ENCODE data around the gene POTEF. TPM values are rescaled to one million over a fixed set of nuclear protein-coding genes. Genes with fewer than 3 reads are reported as not detected.
"Not testable (repeated sequence)": the region's sequence is repeated elsewhere in the genome, so short reads cannot be mapped to it uniquely, and the experiment has no call there.

Gene POTEF
- total RNA-seq, 1 donor from 2014 or later: not detected

DNA sequence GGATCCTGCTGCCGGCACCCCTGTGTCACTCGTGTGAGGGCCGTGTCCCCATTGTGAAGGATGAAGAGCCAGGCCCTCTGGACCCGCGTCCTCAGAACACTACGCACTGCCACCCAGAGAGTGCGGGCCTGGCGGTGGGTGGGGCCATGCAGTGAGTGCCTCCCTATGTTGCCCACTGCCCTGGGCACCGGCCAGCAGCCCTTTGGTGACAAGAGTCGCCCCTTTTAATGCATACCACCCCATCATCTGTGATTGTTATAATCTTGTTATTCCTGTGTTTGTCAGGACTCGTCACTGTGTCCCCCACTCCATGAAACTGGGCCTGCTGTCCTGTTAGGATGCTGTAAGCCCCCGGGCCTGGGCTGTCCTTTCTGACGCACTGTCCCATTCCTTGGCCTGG, 9.3 kb upstream of the POTEF start:
- H3K36me3 ChIP-seq; H3K4me3 ChIP-seq; H3K4me1 ChIP-seq; H3K27me3 ChIP-seq; intact Hi-C loops (cut with DNase I); H3K9me3 ChIP-seq; H3K27ac ChIP-seq; DNase-seq (ENCODE audit: extremely low spot score in 2 of 2): not testable (repeated sequence)

DNA sequence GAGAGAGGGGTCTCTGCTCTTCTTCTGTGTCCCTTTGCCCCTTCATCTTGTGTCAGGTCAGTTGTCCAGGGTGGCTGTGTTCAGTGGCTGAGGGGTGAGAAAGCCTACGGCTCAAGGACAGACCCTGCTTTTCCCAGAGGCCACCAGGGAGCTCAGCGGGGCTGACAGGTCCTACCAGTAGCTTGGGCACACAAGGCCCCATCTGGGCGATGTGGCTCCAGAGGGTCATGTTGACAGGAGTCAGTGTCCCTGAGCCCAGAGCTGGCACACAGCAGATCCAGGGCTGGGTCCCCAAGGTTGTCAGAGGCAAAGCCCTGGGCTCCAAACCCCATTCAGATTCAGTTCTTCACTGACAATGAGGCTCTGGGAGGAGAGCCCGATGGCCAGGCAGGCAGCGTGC, 8.1 kb upstream of the POTEF start:
- H3K36me3 ChIP-seq; DNase-seq (ENCODE audit: extremely low spot score in 2 of 2); H3K27ac ChIP-seq; H3K27me3 ChIP-seq; H3K4me1 ChIP-seq; H3K4me3 ChIP-seq; intact Hi-C loops (cut with DNase I); H3K9me3 ChIP-seq: not testable (repeated sequence)

DNA sequence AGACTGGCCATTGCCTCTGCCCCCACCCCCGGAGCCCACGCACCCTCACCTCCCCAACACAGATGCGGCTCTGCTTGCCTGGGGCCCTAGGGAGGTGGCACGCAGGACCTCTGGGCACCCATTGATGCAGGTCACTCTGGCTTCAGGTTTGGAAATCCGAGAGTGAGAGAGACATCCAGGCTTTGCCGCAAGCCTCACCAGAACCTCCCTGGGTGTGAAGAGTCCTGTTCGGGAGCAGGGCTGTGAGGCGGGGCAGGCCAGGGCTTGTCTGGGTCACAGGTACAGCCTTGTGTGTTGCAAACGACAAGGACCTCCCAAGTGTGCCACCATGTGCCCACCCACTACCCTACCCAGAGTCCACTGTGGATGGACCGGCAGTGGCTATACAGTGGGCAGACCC, 7.5 kb upstream of the POTEF start:
- H3K27me3 ChIP-seq; H3K4me1 ChIP-seq; DNase-seq (ENCODE audit: extremely low spot score in 2 of 2); H3K9me3 ChIP-seq; H3K27ac ChIP-seq; H3K36me3 ChIP-seq; intact Hi-C loops (cut with DNase I); H3K4me3 ChIP-seq: not testable (repeated sequence)

DNA sequence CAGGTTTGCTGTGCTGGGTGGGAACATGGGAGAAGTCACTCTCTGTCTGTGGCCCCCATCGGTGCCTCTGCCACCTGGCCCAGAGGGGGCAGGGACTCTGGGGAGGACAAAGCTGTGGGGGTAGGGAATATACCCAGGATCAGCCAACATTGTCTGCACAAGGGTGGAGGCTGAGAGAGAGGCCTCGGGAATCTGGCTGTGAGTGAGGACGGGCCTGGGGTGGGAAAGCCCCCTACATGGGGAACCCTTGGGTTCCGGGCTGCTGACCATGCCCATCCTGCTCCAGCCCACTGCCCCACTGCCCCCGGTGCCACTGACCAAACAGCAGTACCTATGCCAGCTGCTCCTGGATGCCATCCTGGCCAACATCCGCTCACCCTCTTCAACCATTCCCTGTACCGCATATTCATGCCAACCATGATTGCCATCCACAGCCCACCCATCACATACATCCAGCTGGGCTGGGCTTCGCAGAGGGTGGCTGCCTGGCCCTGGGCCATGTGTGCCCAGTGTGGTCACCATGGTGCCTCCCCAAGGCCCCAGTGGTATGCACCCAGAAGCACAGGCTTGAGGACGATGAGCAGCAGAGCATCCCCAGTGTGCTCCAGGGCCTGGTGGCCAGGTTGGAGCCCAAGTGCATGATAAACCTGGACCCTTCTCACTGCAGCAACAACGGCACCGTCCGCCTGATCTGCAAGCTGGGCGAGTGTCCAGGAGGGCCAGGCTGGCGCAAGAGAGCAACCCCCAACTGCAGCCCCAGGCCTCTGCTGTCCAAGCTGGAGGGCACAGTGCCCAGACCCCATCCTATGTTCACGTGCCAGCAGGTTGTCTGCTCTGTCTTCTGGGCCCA, 6.9 kb upstream of the POTEF start:
- Histone ChIP-seq H3K4me1 (no peaks in the 10 kb centered on the region), H3K9me3 (no peaks in the 10 kb centered on the region), H3K27me3 (no peaks in the 10 kb centered on the region), H3K4me3 (no peak overlapping the region), H3K36me3 (no peaks in the 10 kb centered on the region), H3K27ac (no peak overlapping the region)
- intact Hi-C loops (cut with DNase I): no loop called here
- no peak for TF ChIP-seq POLR2A (IDR thresholded peaks at IDR 0.05)
- no peak for TF ChIP-seq POLR2AphosphoS5 (IDR thresholded peaks at IDR 0.05; ENCODE audit: insufficient read depth in 1 of 2, low read depth in 1 of 2)
- TF ChIP-seq, protein P1, sequence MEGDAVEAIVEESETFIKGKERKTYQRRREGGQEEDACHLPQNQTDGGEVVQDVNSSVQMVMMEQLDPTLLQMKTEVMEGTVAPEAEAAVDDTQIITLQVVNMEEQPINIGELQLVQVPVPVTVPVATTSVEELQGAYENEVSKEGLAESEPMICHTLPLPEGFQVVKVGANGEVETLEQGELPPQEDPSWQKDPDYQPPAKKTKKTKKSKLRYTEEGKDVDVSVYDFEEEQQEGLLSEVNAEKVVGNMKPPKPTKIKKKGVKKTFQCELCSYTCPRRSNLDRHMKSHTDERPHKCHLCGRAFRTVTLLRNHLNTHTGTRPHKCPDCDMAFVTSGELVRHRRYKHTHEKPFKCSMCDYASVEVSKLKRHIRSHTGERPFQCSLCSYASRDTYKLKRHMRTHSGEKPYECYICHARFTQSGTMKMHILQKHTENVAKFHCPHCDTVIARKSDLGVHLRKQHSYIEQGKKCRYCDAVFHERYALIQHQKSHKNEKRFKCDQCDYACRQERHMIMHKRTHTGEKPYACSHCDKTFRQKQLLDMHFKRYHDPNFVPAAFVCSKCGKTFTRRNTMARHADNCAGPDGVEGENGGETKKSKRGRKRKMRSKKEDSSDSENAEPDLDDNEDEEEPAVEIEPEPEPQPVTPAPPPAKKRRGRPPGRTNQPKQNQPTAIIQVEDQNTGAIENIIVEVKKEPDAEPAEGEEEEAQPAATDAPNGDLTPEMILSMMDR (IDR thresholded peaks at IDR 0.05): no peak
- DNase-seq (ENCODE audit: extremely low spot score in 2 of 2): peak; percentile 49 to 85

DNA sequence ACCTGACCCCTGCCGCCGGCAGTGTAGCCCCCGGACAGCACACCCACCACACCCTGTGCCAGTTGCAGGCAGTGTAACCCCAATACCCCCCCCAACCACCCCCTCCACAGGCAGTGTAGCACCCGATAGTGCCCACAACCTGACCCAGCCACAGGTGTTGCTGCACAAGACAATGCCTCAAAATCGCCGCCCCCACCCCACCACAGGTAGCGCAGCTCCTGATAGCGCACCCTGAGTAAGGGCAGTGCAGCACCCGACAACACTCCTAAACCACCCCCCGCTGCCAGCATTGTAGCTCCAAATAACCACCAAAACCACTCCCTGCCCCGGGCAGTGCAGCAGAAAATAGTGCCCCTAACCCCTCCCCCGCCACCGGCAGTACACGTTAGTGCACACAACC, 558 bp downstream of the POTEF start:
- DNase-seq (ENCODE audit: extremely low spot score in 2 of 2): peak in 1 of 2 donors; percentile 62
- H3K27me3 ChIP-seq; H3K4me1 ChIP-seq; H3K27ac ChIP-seq; H3K36me3 ChIP-seq; intact Hi-C loops (cut with DNase I); H3K9me3 ChIP-seq; H3K4me3 ChIP-seq: not testable (repeated sequence)

DNA sequence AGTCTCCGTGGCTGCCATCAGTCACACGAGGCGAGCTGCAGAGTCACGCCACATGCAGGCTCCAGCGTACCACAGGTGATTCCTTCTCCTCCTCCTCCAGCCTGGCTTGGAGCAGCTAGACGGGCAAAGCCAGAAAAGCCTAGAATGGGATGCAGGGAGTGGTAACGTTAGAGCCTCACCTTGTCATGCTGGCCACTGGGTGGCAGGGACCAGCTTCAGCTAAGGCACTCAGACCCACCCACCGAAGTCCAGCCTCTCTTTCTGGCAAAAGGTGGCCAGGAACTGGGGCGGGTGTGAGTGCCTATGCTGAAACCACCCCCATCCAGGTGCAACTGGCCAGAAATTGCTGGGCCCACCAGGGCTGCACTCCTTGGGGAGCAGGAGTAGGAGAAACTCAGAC, 1.3 kb downstream of the POTEF start:
- H3K4me3 ChIP-seq; intact Hi-C loops (cut with DNase I); DNase-seq (ENCODE audit: extremely low spot score in 2 of 2); H3K27ac ChIP-seq; H3K36me3 ChIP-seq; H3K27me3 ChIP-seq; H3K9me3 ChIP-seq; H3K4me1 ChIP-seq: not testable (repeated sequence)

DNA sequence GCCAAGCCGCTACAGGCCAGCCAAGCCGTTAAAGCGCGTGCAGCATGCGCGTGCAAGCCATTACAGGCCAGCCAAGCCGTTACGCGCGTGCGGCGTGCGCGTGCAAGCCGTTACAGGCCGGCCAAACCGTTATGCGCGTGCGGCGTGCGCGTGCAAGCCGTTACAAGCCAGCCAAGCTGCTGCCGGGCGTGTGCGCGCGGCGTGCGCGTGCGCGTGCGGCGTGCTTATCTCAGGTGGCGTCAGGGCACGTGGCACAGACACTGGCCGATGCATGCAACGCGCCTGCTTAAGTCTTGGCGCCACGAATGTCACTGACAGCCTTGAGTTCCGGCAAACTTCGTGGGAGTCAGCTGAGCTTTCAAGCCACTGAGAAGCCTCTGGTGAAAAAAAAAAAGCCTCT, 8.1 kb downstream of the POTEF start:
- H3K27me3 ChIP-seq; intact Hi-C loops (cut with DNase I); H3K4me1 ChIP-seq; H3K27ac ChIP-seq; H3K9me3 ChIP-seq; H3K36me3 ChIP-seq; H3K4me3 ChIP-seq; DNase-seq (ENCODE audit: extremely low spot score in 2 of 2): not testable (repeated sequence)

DNA sequence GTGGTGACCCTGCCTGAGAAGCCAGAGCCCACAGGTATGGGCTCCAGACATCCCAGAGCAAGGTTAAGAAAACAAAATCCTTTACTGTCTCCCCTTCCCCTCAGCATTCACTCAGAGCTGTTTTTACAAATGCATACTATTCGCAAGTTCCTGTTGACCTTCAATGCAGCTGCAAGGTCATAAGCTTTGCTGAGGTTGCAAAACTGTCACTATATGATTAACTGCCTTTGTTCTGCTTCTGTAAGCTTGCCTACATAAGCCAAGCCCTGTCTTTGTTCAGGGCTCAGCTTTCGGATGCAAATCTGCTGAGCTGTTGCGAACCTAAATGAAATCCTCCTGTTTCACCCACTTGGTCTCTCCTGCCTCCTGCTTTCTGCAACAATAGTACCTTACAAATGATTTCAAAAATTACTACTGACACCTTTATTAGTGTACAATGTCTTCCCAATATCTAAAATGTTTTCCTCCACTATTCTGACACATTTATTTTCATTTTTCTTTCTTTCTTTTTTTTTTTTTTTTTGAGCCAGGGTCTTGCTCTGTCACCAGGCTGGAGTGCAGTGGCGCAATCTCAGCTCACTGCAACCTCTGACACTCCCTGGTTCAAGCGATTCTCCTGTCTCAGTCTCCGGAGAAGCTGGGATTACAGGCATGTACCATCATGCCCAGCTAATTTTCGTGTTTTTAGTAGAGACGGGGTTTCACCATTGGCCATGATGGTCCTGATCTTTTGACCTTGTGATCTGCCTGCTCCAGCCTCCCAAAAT, 26.2 kb downstream of the POTEF start:
- H3K36me3 ChIP-seq; H3K4me1 ChIP-seq; H3K4me3 ChIP-seq; intact Hi-C loops (cut with DNase I); H3K9me3 ChIP-seq; DNase-seq (ENCODE audit: extremely low spot score in 2 of 2); H3K27me3 ChIP-seq; H3K27ac ChIP-seq: not testable (repeated sequence)

DNA sequence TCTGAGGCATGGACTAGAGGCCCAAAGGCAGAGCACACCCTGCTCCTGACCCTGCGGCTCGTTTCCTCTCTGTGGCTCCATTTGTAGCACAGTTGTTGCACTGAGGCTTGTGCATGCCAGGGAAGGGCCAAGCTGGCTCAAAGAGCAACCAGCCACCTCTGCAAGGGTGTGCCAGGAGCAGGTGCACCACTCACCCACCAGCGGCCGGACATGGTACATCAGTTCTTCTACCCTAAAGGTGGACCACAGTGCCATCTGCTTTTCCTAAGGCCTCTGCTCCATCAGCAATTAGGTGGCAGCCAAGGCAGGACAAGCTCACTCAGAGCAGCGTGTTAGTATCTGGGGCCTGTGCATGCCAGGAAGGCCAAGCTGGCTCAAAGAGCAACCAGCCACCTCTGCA, 66.4 kb downstream of the POTEF start:
- H3K4me1 ChIP-seq; H3K27me3 ChIP-seq; intact Hi-C loops (cut with DNase I); DNase-seq (ENCODE audit: extremely low spot score in 2 of 2); H3K27ac ChIP-seq; H3K4me3 ChIP-seq; H3K36me3 ChIP-seq; H3K9me3 ChIP-seq: not testable (repeated sequence)

DNA sequence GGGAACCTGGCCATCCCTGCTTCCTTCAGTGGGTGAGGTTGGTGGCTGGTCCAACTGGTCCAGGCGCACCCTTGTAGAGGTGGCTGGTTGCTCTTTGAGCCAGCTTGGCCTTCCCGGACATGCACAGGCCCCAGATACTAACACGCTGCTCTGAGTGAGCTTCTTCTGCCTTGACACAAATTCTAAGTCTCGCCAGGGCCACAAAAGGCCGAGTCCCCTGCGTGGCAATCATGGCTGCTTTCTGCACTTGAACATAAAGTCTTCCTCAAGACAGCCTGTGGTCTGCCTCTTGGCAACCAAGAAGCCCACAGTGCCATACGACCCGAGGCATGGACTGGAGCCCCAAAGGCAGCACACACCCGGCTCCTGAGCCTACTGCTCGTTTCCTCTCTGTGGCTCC, 69.0 kb downstream of the POTEF start:
- intact Hi-C loops (cut with DNase I); H3K27me3 ChIP-seq; H3K36me3 ChIP-seq; H3K4me1 ChIP-seq; H3K27ac ChIP-seq; DNase-seq (ENCODE audit: extremely low spot score in 2 of 2); H3K9me3 ChIP-seq; H3K4me3 ChIP-seq: not testable (repeated sequence)

DNA sequence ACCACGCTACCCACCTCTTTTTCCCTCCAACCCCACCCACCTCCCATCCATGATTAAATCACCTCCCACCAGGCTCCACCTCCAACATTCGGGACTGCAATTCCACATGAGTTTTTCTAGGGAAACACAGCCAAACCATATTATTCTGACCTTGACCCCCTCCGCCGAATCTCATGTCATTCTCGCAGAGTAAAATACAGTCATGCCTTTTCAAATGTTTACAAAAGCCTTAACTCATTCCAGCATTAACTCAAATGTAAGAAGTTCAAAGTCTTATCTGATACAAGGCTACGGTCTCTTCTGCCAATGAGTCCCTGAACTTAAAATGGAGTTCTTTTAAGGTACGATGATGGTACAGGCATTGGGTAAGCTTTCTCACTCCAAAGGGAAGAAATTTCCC, 72.7 kb downstream of the POTEF start:
- DNase-seq (ENCODE audit: extremely low spot score in 2 of 2); H3K36me3 ChIP-seq; intact Hi-C loops (cut with DNase I); H3K27me3 ChIP-seq; H3K4me1 ChIP-seq; H3K4me3 ChIP-seq; H3K9me3 ChIP-seq; H3K27ac ChIP-seq: not testable (repeated sequence)

DNA sequence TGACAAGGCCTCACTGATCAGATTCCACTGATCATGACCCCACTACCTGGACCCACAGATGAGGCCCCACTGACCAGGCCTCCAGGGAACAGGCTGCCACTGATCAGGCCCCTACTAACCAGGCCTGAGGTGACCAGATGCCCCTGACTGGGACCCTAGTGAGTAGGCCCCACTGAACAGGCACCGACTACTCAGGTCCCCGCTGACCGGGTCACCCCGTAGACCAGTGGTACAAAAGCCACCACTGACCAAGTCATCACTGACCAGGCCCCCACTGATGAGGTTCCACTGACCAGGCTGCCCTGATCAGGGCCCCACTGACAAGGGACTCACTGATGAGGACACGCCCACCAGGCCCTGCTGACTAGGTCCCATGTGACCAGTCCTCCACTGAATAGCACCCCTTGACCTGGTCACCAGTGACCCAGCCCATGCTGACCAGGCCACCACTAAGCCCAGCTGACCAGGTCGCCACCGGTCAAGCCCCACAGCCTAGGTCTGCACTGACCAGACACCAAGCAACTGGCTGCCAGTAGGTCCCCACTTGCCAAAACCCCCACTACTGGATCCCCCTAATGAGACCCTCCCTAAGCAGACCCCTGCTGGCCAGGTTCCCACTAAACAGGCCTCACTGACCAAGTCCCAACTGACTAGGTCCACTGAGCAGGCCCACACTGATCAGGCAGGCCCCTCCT, 75.7 kb downstream of the POTEF start:
- DNase-seq (ENCODE audit: extremely low spot score in 2 of 2); H3K27me3 ChIP-seq; H3K4me1 ChIP-seq; H3K4me3 ChIP-seq; H3K36me3 ChIP-seq; H3K9me3 ChIP-seq; intact Hi-C loops (cut with DNase I); H3K27ac ChIP-seq: not testable (repeated sequence)
